Mesothelial cell of epicardium (in vitro differentiated cells): ENCODE measurements around the gene NPC1. TPM values are rescaled to one million over a fixed set of nuclear protein-coding genes. Genes with fewer than 3 reads are reported as not detected.
"Not testable (repeated sequence)": the region's sequence is repeated elsewhere in the genome, so short reads cannot be mapped to it uniquely, and the experiment has no call there.

ENCODE experiments used
- DNase-seq, 2 experiments: peaks; one replicate each; pipeline ENCODE4 v3.0.0; 2021; ENCODE audit warnings: low spot score in 2 of 2; ENCODE audit not compliant: unreplicated experiment in 2 of 2
- H3K27ac Mint-ChIP-seq: 2 replicates; pipeline ENCODE4 v1.8.0; 2021; ENCODE audit warnings: mixed read lengths
- H3K27me3 Mint-ChIP-seq: 2 replicates; pipeline ENCODE4 v1.8.0; 2021; ENCODE audit warnings: low read depth, mixed read lengths
- H3K36me3 Mint-ChIP-seq: 2 replicates; pipeline ENCODE4 v1.8.0; 2021; ENCODE audit warnings: mixed read lengths
- H3K4me1 Mint-ChIP-seq: 2 replicates; pipeline ENCODE4 v1.8.0; 2021; ENCODE audit warnings: mixed read lengths
- H3K4me3 Mint-ChIP-seq: 2 replicates; pipeline ENCODE4 v1.8.0; 2021; ENCODE audit warnings: mild to moderate bottlenecking, moderate library complexity, mixed read lengths
- H3K9me3 Mint-ChIP-seq: 2 replicates; pipeline ENCODE4 v1.8.0; 2021; ENCODE audit warnings: mixed read lengths
- total RNA-seq: library from RNA; stranded (reverse); gene quantifications from 3 replicates; pipeline ENCODE4 v1.2.1, GENCODE V29; 2021
- TF ChIP-seq, protein P1 (sequence below): fragments of 200-600 bp; sonication (generic); IDR thresholded peaks from one replicate; pipeline ENCODE4 v1.5.0; 2021; ENCODE audit warnings: antibody characterized with exemption; ENCODE audit not compliant: unreplicated experiment

Gene NPC1
- total RNA-seq, 1 donor from 2014 or later: 39.9 TPM

DNA sequence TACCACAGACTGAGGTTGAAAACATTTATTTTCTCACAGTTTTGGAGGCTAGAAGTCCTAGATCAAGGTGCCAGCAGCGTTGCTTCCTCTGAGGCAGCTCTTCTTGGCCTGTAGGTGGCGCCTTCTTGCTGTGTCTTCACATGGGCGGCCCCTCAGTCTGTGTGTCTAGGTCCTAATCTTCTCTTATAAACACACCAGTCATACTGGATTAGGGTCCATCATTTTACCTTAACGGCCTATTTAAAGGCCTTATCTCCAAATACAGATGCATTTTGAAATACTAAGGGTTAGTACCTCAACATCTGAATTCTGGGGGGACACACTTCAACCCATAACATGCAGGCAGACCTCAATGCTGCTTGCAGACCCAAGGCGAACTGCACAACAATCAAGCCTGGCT, 87.4 kb downstream of the NPC1 start:
- no peaks in the 10 kb centered on the region for H3K9me3 Mint-ChIP-seq
- TF ChIP-seq, protein P1, sequence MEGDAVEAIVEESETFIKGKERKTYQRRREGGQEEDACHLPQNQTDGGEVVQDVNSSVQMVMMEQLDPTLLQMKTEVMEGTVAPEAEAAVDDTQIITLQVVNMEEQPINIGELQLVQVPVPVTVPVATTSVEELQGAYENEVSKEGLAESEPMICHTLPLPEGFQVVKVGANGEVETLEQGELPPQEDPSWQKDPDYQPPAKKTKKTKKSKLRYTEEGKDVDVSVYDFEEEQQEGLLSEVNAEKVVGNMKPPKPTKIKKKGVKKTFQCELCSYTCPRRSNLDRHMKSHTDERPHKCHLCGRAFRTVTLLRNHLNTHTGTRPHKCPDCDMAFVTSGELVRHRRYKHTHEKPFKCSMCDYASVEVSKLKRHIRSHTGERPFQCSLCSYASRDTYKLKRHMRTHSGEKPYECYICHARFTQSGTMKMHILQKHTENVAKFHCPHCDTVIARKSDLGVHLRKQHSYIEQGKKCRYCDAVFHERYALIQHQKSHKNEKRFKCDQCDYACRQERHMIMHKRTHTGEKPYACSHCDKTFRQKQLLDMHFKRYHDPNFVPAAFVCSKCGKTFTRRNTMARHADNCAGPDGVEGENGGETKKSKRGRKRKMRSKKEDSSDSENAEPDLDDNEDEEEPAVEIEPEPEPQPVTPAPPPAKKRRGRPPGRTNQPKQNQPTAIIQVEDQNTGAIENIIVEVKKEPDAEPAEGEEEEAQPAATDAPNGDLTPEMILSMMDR: peak; percentile 57
- H3K4me3 Mint-ChIP-seq: no peak overlapping the region
- DNase-seq: peak in 1 of 2 experiments; percentile 52
- peaks cover 10% of the 10 kb centered on the region for H3K4me1 Mint-ChIP-seq
- H3K27me3 Mint-ChIP-seq: no peaks in the 10 kb centered on the region
- H3K27ac Mint-ChIP-seq: no peak overlapping the region
- H3K36me3 Mint-ChIP-seq: no peaks in the 10 kb centered on the region

DNA sequence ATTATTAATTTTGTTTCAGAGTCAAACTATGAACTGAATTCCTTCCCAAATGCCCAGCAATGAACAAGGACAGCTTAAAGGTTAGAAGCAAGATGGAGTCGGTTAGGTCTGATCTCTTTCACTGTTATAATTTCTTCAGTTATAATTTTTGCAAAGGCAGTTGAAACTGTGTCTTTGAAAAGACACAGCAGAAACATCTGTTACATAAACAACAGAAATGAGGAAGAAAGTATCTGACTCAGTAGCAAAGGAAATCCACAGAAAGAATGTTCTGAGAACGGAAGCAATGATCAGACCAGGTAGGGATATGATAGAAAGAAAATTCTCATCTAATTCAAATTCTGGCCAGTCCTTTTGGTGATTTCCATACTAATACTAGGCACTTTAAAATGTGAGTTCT, 88.2 kb downstream of the NPC1 start:
- Mint-ChIP-seq H3K27ac (no peak overlapping the region), H3K36me3 (no peaks in the 10 kb centered on the region), H3K9me3 (no peaks in the 10 kb centered on the region), H3K27me3 (no peaks in the 10 kb centered on the region), H3K4me3 (no peak overlapping the region), H3K4me1 (peaks cover 8% of the 10 kb centered on the region)
- DNase-seq: no peak
- TF ChIP-seq, protein P1: no peak

DNA sequence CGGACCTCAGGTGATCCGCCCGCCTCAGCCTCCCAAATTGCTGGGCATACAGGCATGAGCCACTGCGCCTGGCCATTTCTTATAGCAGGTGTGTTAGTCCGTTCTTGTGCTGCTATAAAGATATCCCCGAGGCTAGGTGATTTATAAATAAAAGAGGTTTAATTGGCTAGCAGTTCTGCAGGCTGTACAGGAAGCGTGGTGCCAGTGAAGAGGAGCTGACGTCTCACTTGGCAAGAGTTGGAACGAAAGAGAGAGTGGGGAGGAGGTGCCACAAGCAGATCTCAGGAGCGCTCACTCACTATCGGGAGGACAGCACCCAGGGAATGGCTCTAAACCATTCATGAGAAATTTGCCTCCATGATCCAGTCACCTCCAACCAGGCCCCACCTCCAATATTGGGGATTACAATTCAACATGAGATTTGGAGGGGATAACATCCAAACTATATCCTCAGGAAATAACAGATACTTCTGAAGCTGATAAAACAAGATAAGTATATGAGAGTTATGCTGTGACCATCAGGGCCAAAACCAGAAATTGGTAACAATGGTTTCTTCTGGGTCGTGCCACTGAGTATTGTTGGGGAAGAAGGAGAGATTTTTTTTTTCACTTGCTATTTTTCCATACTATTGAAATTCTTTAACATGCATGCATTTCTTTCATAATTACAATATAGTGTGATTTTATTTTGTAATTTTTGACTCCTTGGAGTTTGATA, 90.4 kb downstream of the NPC1 start:
- Mint-ChIP-seq H3K27me3 (no peaks in the 10 kb centered on the region), H3K36me3 (peaks cover 2% of the 10 kb centered on the region), H3K4me3 (no peak overlapping the region), H3K4me1 (no peaks in the 10 kb centered on the region), H3K27ac (no peak overlapping the region), H3K9me3 (peaks cover 5% of the 10 kb centered on the region)
- TF ChIP-seq, protein P1: no peak
- no peak for DNase-seq

DNA sequence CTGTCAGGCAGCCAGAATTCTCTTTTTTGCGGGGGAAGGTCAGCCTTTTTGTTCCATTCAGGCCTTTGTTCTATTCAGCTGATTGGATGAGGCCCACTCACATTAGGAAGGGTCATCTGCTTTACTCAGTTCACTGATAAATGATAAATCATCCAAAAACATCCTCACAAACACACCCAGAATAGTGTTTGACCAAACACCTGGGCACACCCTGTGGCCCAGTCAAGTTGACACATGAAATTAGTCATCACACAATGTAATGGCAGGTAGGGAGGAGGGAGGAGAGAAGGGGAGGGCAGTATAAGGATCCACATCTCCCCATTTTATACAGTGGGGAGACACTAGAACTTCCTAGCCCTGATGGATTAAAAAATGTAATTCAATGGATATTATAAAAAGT, 91.3 kb downstream of the NPC1 start:
- Mint-ChIP-seq H3K36me3 (peaks cover 4% of the 10 kb centered on the region), H3K4me1 (no peaks in the 10 kb centered on the region), H3K27ac (no peak overlapping the region), H3K9me3 (peaks cover 12% of the 10 kb centered on the region), H3K4me3 (no peak overlapping the region), H3K27me3 (no peaks in the 10 kb centered on the region)
- TF ChIP-seq, protein P1: no peak
- no peak for DNase-seq

DNA sequence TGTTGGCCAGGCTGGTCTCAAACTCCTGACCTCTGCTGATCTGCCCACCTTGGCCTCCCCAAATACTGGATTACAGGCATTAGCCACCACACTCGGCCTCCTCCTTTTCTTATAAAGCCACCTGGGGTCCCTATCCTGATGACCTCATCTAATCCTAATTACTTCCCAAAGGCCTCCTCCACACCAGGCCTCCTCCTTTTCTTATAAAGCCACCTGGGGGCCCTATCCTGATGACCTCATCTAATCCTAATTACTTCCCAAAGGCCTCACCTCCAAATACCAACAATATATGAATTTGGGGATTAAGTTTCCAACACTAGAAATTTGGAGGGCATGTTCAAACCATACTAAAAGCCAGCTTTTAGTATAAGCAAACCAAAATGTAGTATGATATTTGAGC, 92.7 kb downstream of the NPC1 start:
- Mint-ChIP-seq H3K27me3 (no peaks in the 10 kb centered on the region), H3K4me3 (no peak overlapping the region), H3K36me3 (peaks cover 4% of the 10 kb centered on the region), H3K9me3 (peaks cover 12% of the 10 kb centered on the region), H3K27ac (no peak overlapping the region), H3K4me1 (no peaks in the 10 kb centered on the region)
- TF ChIP-seq, protein P1: no peak
- DNase-seq: no peak

DNA sequence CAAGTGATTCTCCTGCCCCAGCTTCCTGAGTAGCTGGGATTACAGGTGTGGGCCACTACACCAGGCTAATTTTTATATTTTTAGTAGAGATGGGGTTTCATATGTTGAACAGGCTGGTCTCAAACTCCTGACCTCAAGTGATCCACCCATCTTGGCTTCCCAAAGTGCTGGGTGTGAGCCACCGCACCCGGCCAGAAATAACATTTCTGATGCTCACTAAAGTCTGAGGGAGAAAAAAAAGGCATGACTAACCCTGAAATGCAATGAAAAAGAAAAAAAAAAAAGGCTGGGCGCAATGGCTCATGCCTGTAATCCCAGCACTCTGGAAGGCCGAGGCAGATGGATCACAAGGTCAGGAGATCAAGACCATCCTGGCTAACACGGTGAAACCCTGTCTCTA, 96.7 kb downstream of the NPC1 start:
- not testable (repeated sequence) for H3K27me3 Mint-ChIP-seq, H3K27ac Mint-ChIP-seq, H3K4me1 Mint-ChIP-seq, DNase-seq, H3K36me3 Mint-ChIP-seq, H3K4me3 Mint-ChIP-seq
- H3K9me3 Mint-ChIP-seq: peaks cover 12% of the 10 kb centered on the region
